GM12801 (cell line): ENCODE measurements around the gene LAGE3.

Experiments used
- TF ChIP-seq, protein P1 (sequence below): IDR thresholded peaks from one replicate; pipeline ENCODE4 v1.5.1; 2011; ENCODE audit warnings: control low read depth; ENCODE audit not compliant: insufficient read length; ENCODE audit errors: extremely low read depth

The LAGE3 gene

GRCh38 chrX:154485150-154486051 lies 6.3 kb upstream of the LAGE3 start:
- TF ChIP-seq, protein P1, sequence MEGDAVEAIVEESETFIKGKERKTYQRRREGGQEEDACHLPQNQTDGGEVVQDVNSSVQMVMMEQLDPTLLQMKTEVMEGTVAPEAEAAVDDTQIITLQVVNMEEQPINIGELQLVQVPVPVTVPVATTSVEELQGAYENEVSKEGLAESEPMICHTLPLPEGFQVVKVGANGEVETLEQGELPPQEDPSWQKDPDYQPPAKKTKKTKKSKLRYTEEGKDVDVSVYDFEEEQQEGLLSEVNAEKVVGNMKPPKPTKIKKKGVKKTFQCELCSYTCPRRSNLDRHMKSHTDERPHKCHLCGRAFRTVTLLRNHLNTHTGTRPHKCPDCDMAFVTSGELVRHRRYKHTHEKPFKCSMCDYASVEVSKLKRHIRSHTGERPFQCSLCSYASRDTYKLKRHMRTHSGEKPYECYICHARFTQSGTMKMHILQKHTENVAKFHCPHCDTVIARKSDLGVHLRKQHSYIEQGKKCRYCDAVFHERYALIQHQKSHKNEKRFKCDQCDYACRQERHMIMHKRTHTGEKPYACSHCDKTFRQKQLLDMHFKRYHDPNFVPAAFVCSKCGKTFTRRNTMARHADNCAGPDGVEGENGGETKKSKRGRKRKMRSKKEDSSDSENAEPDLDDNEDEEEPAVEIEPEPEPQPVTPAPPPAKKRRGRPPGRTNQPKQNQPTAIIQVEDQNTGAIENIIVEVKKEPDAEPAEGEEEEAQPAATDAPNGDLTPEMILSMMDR: no peak

DNA sequence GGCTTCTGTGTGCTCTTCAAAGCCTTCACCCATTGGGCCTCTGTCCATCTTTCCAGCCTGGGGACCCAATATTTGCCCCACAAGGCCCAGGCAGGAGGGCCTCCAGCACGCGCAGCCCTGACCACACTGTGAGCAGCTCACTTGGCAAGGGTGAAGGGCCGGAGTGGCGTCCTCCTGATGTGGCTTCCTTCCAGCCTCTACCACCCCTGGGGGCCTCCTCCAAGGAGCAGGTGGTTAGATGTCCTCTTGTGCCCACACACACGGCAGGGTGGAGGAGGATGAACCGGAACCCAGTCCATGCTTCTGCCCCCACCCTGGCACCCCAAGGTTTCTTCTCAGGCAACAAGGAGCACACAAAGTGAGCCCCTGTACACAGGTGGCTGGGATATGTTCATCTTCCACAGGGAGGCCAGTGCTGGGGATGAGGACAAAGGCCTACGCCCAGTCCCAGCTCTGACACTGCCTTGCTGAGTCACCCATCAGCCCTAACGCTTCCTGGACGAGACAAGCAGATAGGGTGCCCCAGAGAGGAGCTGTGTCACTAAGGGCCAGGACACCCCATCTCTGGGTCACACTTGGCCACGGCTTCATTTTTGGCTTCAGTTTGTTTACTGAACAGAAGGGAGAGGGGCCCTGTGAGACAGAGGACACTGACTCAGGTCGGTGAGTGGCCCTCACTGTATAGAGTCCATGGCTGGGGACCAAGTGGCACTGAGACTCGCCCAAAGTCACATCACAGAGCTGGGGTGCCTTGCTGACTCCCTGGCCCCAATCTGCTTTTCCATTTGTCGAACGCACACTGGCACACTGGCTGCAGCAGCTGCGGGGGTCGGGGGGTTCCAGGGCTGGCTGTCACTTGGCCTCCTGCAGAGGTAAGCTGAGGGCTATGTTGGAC lies 5.4 kb upstream of the LAGE3 start:
- TF ChIP-seq, protein P1: no peak

GRCh38 chrX:154483325-154483724 lies 4.2 kb upstream of the LAGE3 start:
- TF ChIP-seq, protein P1: no peak

- TF ChIP-seq, protein P1: no peak
Measured at GRCh38 chrX:154482786-154483185, 3.7 kb upstream of the LAGE3 start.

GRCh38 chrX:154481911-154482601 lies 3.0 kb upstream of the LAGE3 start:
- TF ChIP-seq, protein P1: no peak

DNA sequence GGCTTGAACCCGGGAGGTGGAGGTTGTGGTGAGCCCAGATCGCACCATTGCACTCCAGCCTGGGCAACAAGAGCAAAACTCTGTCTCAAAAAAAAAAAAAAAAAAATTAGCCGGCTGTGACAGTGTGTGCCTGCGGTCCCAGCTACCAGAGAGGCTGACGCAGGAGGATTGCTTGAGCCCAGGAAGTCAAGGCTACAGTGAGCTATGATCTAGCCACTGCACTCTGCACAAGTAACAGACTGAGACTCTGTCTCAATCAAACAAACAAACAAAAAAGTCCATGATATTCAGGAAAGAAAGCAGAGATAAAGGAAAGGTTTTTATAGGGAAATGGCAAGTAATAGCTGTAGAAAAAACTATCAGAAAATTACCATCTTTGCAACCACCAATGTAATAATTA lies 2.1 kb upstream of the LAGE3 start:
- TF ChIP-seq, protein P1: no peak
